Brain pericyte (primary cell): Measurements from ENCODE around the gene RNASE11.
"Not testable (repeated sequence)": the region's sequence is repeated elsewhere in the genome, so short reads cannot be mapped to it uniquely, and the experiment has no call there.

Experiments
- DNase-seq: peaks from one replicate; pipeline ENCODE4 v3.0.0-alpha.2; 2012; ENCODE audit warnings: low read depth, low spot score

The RNASE11 gene

DNA sequence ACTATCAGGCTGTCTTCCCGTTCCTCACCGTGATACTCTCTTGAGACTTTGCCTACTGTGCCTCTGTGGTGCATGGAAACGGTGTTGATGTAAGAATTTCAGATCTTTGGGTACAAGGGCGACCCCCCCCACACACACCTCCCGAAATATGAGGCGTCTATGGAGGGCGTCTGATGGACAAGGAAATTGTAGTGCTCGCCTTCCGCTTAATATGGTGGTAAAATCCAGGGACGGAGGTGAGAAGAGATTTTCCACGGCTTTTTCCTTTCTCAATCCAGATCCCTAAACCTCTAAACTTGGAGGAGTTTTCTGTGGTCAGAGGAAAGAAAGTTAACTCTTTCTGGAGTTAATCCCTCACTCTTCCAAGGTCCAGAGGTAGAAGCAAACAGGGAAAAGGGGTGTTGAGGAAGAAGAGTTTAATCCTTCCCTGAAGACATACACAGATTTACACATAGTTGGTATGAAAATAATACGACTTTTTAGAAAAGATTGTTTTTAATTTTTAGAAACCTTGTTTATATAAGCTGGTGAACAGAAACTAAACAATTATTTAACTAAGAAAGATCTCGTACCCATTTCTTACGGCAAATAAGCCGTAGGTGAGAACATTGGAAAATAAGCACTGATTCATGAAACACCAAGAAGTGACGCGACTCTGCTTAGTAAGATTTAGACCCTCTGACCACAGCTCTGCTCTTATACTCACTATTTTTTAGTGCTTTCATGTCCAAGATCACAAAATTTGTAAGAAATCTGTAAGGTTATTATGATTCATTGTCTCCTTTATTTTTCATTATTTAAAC is 26.4 kb upstream of the RNASE11 start:
- DNase-seq, result no peak

DNA sequence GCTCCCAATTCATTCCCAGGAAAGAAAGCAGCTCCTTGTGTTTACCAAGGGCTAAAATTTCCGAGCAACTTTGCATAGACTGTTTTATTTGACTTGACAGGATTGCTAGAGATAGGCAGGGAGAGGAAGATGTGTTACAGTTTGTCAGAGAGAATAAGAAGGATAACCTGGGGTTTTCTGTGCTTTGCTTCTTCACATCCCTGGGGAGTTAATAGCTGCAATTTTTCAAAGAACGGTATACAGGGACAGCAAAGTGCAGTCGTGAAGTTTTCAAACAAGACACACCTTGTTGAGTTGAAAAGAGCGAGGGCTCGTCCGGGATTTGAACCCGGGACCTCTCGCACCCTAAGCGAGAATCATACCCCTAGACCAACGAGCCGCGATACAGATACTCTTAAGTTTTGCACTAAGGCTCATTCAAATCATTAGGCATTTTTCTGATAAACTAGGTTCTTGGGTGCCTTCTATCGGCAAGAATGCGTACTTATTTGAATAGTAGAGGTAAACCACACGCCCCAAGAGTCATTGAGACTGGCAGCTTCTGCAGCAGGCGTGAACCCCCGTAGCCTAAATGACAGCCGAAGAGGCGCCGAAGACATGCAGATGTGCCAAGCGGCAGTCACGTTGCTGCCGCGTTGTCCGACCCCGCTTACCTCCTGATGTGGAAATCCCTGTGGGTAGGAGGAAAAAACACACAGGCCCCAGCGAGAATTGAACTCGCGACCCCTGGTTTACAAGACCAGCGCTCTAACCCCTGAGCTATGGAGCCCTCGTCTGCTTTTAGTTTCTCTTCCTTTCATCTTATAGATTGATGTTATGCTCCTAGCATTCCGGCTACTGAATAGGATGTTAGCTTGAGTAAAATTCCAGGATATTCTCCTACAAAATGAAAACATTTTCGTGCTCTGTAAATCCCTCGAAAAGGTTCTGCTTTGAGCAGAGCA is 25.6 kb upstream of the RNASE11 start:
- peak; percentile 87 for DNase-seq

DNA sequence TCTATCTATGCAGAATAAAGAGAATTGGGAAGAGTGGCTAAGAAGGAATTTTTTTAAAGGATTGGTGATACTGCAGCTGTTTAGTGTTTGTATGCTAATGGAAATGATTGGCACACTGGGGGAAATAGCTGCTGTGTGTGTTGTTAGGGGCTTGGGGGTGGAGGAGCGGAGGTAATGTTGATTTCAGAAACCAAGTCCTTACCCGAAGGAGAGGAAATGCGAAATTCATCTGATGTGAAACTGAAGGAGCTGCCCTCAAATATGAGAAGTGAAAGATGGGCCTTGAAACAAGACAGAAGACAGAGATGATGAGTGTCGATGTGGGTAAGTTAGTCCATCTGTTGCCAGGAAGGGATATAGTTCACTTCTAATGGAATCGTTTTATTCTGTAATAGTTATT is 24.6 kb upstream of the RNASE11 start:
- no peak for DNase-seq

DNA sequence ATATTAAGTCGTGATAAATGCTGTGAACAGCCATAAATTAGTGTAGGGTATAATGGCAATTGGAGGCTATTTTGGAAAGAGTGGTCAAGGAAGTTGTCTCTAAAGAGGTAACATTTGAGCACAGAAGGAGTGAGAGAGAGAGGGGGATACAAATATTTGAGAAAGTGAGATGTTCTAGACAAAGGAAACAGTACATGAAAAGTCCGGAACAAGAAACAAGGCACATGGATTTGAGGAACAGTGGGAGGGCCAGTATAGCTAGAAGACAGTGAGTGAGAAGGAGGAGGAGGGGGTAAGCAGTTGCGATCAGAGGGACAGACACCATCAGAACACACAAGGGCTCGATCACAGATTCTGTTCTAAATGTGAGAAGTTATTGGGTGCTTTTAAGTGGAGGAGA is 23.5 kb upstream of the RNASE11 start:
- no peak for DNase-seq

DNA sequence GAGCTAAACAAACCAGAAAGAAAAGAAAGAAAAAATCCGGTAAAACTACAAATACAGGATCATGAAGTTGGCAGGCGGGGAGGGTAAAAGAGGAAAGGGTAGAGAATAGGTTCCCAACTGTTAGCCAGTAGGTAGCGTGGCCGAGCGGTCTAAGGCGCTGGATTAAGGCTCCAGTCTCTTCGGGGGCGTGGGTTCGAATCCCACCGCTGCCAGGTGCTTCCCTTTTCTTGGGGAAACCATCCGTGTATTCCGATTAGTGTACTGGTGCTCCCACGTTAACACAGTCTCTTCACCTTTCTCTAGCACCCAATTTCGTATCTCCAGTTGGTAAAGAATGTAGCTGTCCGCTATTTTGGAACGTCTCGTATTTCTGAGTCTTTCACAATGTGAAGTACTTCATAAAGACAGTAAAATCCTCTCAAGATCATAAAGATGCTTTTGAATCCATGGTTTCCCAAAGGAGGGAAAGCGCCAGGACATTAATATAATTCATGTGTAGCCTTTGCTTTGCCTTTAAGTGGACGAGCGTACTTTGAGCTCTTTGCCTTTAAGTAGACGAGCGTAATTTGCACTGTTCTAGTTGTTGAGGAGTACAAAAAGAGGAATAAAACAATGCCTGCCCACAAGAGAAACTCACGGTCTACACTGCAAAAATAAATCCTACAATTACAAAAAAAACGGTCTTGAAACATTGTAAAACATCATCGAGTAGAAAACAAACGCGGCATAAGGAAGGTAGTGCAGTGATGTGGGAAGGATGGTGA is 22.4 kb upstream of the RNASE11 start:
- DNase-seq, result no peak

DNA sequence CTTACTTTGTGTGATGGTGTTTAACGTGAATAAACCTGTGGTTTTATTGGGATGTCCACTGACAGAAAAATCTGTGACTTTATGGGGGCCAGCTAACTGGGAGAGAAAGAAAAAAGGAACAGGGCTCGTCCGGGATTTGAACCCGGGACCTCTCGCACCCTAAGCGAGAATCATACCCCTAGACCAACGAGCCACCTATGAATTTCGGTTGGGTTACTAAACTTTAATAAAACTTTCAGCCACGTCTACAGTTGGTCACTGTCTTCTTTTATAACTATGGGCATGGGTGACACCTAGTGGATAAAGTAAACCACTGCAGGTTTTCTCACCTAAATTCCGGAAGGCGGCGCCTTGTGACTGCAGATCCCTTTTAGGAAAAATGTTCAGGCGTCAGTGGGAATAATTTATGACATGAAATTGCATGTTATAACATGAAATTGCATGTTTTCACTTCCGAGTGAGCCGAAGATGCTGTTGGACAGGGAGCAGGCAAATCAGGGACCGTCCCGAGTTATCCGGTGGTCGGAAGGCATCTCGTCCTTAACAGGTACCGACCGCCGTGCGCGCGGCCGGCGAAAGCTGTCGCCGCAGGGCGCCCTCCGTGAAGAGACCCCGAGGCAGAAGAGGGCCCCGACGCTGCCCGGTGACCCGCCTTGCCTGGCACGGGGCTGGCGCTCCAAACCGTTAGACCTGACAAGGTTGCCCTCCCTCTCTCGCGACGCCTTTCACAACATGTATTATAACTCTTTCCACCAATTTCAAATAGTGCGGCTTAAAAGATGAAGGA is 21.6 kb upstream of the RNASE11 start:
- no peak for DNase-seq

DNA sequence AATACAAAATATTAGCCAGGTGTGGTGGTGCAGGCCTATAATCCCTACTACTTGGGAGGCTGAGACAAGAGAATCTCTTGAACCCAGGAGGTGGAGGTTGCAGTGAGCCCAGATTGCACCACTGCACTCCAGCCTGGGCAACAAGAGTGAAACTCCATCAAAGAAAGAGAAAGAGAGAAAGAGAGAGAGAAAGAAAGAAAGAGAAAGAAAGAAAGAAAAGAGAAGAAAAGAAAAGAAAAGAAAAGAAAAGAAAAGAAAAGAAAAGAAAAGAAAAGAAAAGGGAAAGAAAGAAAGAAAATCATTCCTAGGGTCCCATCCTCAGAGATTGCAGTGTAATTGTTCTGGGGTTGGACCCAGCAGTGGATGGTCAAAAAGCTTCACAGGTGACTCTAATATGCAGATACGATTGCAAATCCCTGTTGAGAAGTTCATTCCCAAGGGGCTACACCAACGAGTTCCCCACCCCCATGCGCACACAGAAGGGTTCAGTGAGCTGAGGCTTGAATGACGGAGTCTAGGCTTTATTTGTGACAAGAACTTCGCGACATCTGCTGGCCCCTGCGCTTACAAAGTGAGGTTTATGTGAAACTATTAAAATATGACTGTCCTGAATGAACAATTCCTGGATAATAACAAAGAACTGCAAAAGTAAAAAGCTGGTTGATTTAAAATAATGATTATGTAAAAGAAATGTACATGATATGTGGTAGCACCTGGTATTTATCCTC is 20.7 kb upstream of the RNASE11 start:
- no peak for DNase-seq

DNA sequence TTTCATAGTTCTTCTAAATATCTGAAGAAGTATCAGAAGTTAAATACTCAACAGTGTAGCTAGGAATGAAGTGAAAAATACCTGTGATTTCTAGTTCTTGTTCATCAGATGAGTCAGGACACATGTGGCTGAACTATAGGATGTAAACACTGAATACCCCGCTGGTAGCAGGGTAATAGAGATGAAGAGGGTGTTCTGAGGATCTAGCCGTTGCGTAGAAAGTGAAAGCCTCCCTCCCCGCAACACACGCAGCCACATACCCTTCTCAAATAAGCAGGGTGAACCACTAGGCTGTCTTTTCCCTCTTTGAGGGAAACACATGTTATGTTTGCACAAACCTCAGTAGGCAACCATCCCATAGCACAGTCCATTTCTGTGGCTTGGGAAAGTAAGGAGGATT is 19.8 kb upstream of the RNASE11 start:
- no peak for DNase-seq

DNA sequence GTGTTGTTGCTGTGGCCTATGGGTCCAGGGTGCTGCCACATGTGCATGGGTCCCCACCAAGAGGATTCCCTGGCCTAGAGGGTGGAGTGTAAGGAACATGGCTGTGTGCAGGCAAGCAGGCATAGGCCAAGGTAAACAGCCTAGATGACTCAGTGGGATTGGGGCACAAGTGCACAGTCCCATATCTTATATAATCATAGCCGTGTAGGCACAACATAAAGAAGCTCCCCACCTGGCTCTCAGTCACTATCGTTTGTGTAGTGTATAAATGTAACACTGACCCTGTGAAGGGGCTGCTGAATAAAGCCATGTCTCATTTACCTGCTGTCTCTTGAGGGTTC is 19.1 kb upstream of the RNASE11 start:
- DNase-seq, result no peak

DNA sequence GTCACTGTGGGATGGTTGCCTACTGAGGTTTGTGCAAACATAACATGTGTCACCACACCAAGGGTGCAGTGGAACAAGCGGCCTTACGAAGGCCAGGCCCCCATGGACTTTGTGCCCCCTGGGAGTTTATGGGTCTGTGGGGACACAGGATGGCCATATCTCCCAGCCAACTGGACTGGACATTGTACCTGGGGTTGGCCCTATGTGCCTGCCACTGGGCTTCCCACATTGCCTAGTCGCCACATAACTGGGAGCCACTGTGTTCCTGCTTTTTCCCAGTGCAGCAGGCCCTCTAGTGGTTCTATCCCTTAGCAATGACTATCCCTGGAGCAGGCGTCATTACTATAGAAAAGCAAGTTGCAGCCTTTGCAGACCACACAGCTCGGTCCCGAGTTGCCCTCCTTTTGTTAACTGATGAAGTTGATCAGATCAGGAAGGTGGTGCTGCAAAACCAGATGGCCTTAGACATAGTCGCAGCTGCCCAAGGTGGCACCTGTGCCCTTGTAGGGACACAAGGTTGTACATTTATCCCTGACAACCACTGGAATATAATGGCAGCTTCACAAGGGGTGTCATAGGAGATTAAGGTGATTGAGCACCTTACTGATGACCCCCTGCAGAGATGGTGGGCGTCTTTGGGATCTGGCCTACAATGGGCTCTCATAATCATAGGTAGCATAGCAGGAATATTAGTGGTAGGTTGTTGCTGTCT is 18.5 kb upstream of the RNASE11 start:
- DNase-seq, result no peak

DNA sequence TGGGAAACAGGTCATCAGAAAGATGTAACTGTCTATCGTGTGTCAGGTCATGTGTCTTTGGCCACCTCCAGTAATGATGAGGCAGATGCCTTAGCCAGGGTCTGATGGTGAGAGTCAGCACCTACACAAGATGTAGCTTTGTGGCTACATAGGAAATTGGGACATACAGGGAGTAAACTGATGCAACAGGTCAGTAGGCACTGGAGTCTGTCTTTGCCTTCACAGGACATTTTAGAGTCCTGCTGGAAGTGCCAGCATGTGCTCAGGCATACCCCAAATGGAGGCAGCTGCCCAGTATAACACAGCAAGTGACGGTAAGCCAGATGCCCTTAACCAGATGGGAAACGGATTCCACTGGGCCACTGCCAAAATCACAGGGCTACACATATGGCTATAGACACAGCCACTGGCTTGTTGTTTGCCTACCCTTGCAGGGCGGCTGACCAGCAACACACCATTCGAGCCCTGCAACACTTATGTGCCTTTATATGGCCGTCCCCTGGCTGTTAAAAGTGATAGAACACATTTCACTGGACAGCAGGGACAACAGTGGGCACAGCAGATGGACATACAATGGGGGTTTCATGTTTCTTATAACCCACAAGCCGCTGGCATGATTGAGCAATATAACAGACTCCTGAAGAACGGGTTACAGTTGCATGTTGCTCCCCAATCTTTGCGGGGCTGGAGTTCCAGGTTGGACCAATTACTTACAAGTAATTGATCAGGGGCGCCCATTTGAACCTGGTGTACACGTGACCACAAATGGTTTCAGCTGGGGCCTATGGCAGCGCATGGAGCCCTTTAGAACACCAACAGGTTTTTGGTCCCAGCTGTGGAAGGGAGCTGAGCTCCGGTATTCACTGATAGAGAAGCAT is 16.3 kb upstream of the RNASE11 start:
- DNase-seq, result no peak

DNA sequence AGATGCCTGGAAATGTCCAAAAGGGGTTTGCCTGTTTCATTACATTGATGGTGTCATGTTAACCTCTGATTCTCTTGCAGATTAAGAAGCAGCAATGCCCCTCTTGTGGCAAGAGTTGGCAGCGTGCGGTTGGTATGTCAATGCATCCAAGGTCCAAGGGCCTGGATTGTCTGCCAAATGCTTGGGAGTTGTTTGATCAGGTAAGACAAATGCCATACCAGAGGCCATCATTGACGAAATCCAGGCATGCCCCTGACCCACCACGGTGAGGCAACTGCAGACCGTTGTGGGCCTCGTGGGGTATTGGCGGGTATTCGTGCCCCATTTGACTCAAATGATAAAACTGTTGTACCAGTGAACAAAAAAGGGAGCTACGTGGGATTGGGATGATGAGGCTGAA is 14.8 kb upstream of the RNASE11 start:
- DNase-seq, result no peak

DNA sequence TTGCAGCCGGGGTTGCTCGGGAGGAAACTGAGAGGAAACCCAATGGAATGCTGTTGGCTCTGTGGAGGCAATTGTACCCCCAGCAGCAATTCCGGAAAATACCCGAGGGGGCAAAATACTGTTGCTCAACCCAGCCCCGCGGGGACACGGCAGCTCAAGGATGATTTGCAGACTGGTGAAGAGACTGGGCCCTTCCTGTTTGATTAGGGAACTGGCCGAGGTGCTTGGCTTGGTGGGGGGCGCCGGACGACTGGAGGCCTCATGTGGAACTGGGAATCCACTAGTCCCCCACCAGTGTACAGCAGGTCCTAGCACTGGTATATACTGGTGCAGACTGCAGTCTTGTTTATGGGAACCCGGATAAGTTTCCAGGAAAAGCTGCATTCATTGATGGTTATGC is 13.7 kb upstream of the RNASE11 start:
- no peak for DNase-seq

DNA sequence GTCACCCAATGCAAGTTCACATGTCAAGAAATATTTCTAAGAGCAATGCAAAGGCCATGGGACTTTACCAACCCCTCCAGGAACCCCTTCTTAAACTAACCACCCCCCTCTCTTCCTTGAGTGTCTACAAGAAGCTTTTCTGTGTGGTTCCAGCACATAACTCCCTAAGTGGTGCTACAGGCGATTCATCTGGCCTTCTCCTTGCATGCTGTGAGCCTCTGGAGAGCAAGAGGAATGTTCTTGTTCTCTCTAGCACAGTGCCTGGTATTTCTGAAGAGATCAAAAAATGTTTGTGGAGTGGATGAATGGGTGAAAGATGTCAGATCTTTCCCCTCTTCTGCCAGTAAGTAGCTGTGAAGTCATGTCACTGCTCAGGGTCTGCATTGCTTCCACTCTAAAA is 9.3 kb upstream of the RNASE11 start:
- DNase-seq, result no peak

DNA sequence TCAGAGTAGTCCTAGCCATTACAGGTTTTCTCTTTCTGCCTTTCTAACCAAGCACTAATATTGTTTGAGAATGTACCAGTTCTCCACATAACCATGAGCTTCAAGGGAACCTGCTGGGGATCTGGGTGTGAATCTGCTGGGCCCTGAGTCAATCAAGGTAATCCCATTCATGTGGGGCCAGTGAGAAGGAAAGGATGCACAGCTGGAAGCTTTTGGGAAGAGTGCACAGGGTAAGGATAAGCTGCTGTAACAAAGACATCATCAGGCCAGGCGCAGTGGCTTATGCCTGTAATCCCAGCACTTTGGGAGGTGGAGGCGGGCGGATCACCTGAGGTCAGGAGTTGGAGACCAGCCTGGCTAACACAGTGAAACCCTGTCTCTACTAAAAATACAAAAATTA is 7.9 kb upstream of the RNASE11 start:
- not testable (repeated sequence) for DNase-seq

DNA sequence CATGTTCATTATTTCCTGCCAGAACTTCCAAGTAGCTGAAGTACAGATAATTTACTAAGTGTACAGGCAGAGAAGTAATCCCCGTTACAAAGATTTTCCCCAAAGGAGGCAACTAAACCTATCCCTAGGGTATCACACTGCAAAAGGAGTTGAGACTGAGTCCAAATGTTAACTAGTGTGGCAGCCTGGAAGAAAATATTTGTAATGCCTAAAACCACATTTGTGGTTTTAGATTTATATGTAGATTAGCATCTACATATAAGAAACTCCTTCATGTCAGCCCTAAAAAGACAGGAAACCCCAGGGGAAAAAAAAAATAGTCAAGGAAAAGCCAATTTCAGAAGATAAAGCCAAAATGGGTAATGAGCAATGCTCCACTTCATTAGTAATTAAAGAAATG is 4.8 kb upstream of the RNASE11 start:
- DNase-seq, result no peak

DNA sequence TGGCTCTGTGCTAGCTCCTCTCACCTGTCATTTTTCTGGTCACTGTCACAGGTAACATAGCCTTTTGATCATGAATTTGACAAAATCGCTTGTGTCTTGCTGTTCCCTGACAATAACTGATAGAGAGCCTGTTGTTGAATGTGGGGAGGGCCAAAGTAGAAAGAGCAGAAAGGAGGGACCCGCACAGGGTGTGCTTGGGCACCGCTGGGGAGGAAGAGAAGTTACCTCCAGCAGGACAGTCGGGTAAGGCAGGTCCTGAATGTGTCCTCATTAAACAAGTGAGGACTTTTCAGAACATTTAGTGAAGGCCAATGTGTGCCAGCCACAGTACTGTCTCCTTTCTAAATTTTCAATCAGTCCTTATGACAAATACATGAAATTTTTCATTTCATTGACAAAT is 3.4 kb upstream of the RNASE11 start, which contains the start of gene RNASE12:
TSS of gene RNASE12 (minus strand) at position 142 of the 400 bp plus-strand sequence. CDS start 653 bp downstream, outside the sequence.
- DNase-seq, result no peak

DNA sequence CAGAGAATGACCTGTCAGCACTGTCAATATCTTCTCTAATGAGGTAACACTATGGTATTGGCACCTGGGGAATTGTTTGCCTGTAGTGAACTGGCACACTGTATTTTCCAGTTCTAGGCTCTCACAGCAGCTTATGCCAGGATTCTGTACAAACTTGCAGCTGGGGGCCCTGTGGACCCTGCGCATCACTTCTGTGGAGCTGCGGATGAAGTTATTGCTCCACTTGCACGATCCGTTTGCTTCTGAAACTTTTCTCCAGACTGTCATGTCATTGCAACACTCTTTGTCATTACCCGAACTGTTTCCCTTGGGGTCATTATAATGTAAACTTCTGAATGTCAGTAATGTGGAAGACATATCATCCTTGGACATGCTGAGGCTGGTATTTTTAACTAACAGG is 3.9 kb downstream of the RNASE11 start:
- no peak for DNase-seq

DNA sequence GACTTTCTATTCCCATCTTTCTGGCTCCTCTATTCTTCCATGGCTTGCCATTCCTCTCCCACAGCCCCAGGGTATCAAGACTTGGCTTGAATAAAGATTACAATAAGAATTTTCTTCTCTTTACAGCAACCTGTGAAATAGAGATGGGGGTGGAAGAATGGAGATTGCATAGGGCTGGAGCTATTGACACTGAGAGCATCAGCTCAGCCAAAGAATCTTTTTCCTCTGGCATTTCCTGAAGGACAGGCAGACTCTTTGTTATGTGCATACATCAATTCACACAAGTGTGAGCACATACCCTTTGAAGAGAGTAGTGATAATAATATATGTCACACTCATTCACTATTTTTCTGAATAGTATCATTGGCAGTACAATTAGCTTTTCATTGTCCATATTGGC is 4.7 kb downstream of the RNASE11 start:
- DNase-seq, result no peak
